GOT3 (cell line): ENCODE results near the gene CNGA3.

Experiments
- DNase-seq: peaks from one replicate; lab custom pipeline; 2025; ENCODE audit warnings: mixed read lengths; lab: John Stamatoyannopoulos, UW

Gene CNGA3

GRCh38 chr2:98444436-98445176, 98.3 kb downstream of the CNGA3 start, which contains the start of gene INPP4A:
Gene INPP4A, plus strand, starts transcription at chr2:98444858. Its CDS starts 75,191 bp downstream, at chr2:98520049.
- no peak for DNase-seq

- no peak for DNase-seq
These were observed 99.0 kb downstream of the CNGA3 start for GRCh38 chr2:98445177-98445682.

- no peak for DNase-seq
These were observed 99.7 kb downstream of the CNGA3 start for GRCh38 chr2:98445683-98446581.

GRCh38 chr2:98446850-98447249, 100.6 kb downstream of the CNGA3 start:
- no peak for DNase-seq
